ENCODE measurements around the gene PCDHA2. TPM values are rescaled to one million over a fixed set of nuclear protein-coding genes. Genes with fewer than 3 reads are reported as not detected.

The PCDHA2 gene
- total RNA-seq, 1 experiment from 2014 or later, result 0.20 TPM

- Histone ChIP-seq H2BK15ac (ENCODE audit: low read depth, low read length) (no peak overlapping the region), H3K9me3 (ENCODE audit: control insufficient read depth, low read depth, low read length) (peaks cover 51% of the 10 kb centered on the region), H3K4me2 (ENCODE audit: insufficient read depth, insufficient read length, low read length) (no peak overlapping the region), H4K91ac (ENCODE audit: insufficient read length, low read depth, low read length) (no peak overlapping the region), H3K23me2 (ENCODE audit: insufficient read length, low read depth, low read length, poor library complexity, severe bottlenecking) (no peaks in the 10 kb centered on the region), H4K5ac (ENCODE audit: insufficient read length, low read depth, low read length) (no peak overlapping the region), H3K9ac (ENCODE audit: extremely low read depth, insufficient read length, low read length) (no peak overlapping the region), H3K27ac (ENCODE audit: insufficient read length, low read depth, low read length) (no peak overlapping the region), H3K23ac (ENCODE audit: insufficient read length, low read depth, low read length) (no peak overlapping the region), H3K4me1 (ENCODE audit: insufficient read depth, low read length) (no peaks in the 10 kb centered on the region), H3K14ac (ENCODE audit: insufficient read depth, low read length) (no peak overlapping the region), H3K79me2 (ENCODE audit: insufficient read depth, low read length) (no peaks in the 10 kb centered on the region), H2BK5ac (ENCODE audit: insufficient read length, low read length) (no peak overlapping the region), H2BK120ac (ENCODE audit: low read depth, low read length, poor library complexity, severe bottlenecking) (no peak overlapping the region), H3K18ac (ENCODE audit: insufficient read length, low read depth, low read length) (no peak overlapping the region), H4K20me1 (ENCODE audit: control insufficient read depth, insufficient read depth, insufficient read length) (no peaks in the 10 kb centered on the region), H2BK20ac (ENCODE audit: low read depth, low read length, poor library complexity, severe bottlenecking) (no peak overlapping the region), H4K8ac (replicated peaks; ENCODE audit: insufficient read length, low read depth, low read length) (no peak overlapping the region), H3K56ac (ENCODE audit: insufficient read length, low read depth, low read length) (no peak overlapping the region), H2AFZ (ENCODE audit: low read length) (no peak overlapping the region), H2AK5ac (ENCODE audit: insufficient read length, low read length) (no peak overlapping the region), H2BK12ac (ENCODE audit: insufficient read length, low read depth, low read length) (no peak overlapping the region), H3K79me1 (ENCODE audit: insufficient read depth, low read depth, low read length, poor library complexity, severe bottlenecking) (no peaks in the 10 kb centered on the region), H3K27me3 (ENCODE audit: insufficient read depth, low read length) (no peaks in the 10 kb centered on the region), H3K4ac (ENCODE audit: low read depth, low read length) (no peak overlapping the region), H3T11ph (ENCODE audit: low read length) (no peak overlapping the region)
- H3K27me3 Mint-ChIP-seq (ENCODE audit: low read depth), result peaks cover 7% of the 10 kb centered on the region
- no peak overlapping the region for H3K27ac Mint-ChIP-seq
- H3K4me1 Mint-ChIP-seq, result no peaks in the 10 kb centered on the region
- no peak for DNase-seq
- TF ChIP-seq CTCF (conservative IDR thresholded peaks at IDR 0.05), result no peak
- H3K9me3 Mint-ChIP-seq, result peaks cover 74 to 85% of the 10 kb centered on the region in 2 experiments
- peaks cover 10 to 42% (median 14%) of the 10 kb centered on the region in 3 experiments for H3K36me3 Mint-ChIP-seq (ENCODE audit: insufficient read depth in 1 of 3, low read depth in 3 of 3)
- no peak overlapping the region for H3K4me3 Mint-ChIP-seq
- WGBS (ENCODE audit: extremely low coverage, insufficient read length, low lambda C conversion rate), result no CpG with 5 or more reads among the region's 2 CpGs
These were observed 30.3 kb upstream of the PCDHA2 start for GRCh38 chr5:140764177-140764973.
